GM12892 (cell line): ENCODE data around the gene AAK1.

Source experiments
- POLR2A ChIP-seq: IDR thresholded peaks from 2 replicates; pipeline ENCODE4 v1.6.1; 2011; ENCODE audit warnings: low read depth, low read length, control low read depth
- POLR2AphosphoS5 ChIP-seq: IDR thresholded peaks from 2 replicates; pipeline ENCODE4 v1.6.1; 2011; ENCODE audit warnings: low read depth, low read length, control low read depth

DNA sequence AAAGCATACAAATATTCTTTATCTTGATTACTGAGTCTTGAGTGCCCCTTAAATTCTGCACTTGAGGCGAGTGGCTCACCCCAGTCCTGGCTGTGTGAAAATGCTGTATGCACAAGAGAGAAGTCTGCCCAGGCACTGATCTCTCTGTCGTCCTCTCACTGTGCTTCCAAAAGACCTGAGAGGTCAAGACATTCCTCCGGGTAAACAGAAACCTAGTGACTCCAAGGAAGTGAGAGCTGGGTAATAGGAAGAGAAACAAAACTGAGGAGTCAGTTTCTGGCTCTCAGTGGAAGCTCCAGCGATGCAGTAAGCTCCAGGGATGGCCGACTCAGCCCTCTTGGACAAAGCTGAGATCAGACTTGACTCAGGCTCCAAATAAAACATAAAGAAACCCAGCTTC, 70.9 kb downstream of the AAK1 start:
- TF ChIP-seq POLR2AphosphoS5 (no peak), POLR2A (no peak)
